Lung microvascular endothelial cell (primary cell): Measurements from ENCODE around the gene MT2A. TPM values are rescaled to one million over a fixed set of nuclear protein-coding genes. Genes with fewer than 3 reads are reported as not detected.

Experiments used
- total RNA-seq: library from RNA; depleted of rRNA; stranded (reverse); fragments of >200 nt; gene quantifications from 2 replicates; pipeline ENCODE4 v1.2.1, GENCODE V29; 2014

Gene MT2A
- total RNA-seq, 1 donor from 2014 or later = 44.2 TPM

Other genes starting within 250 kb of the MT2A start
- gene AMFR, start 183.0 kb upstream of the MT2A start, total RNA-seq = 219 and 401 TPM in 2 replicates
- gene NUDT21, start 157.3 kb upstream of the MT2A start, total RNA-seq = 57.5 and 65.3 TPM in 2 replicates
- 23.3 and 25.2 TPM in 2 replicates for gene OGFOD1, start 157.0 kb upstream of the MT2A start, total RNA-seq
- gene BBS2, start 88.6 kb upstream of the MT2A start, total RNA-seq = 29.0 and 37.7 TPM in 2 replicates
- gene MT4, start 43.5 kb upstream of the MT2A start, total RNA-seq = not detected in 2 replicates
- not detected in 2 replicates for gene MT3, start 19.1 kb upstream of the MT2A start, total RNA-seq
- gene MT1E, start 17.2 kb downstream of the MT2A start, total RNA-seq = 30.2 and 176 TPM in 2 replicates
- 0.99 and 3.5 TPM in 2 replicates for gene MT1M, start 24.1 kb downstream of the MT2A start, total RNA-seq
- 0.79 and 2.4 TPM in 2 replicates for gene MT1A, start 30.1 kb downstream of the MT2A start, total RNA-seq
- gene MT1B, start 43.3 kb downstream of the MT2A start, total RNA-seq = not detected in 2 replicates
- gene MT1F, start 49.4 kb downstream of the MT2A start, total RNA-seq = 0.20 and 1.3 TPM in 2 replicates
- not detected in 2 replicates for gene MT1G, start 59.5 kb downstream of the MT2A start, total RNA-seq
- gene MT1H, start 61.2 kb downstream of the MT2A start, total RNA-seq = not detected in 2 replicates
- 13.3 and 19.2 TPM in 2 replicates for gene MT1X, start 73.9 kb downstream of the MT2A start, total RNA-seq
- gene NUP93, start 121.5 kb downstream of the MT2A start, total RNA-seq = 50.2 and 58.6 TPM in 2 replicates